Activated CD8-positive, alpha-beta memory T cell treated with anti-CD3 and anti-CD28 coated beads for 1 hour (primary cell): ENCODE results near the gene GAGE12J.
"Not testable (repeated sequence)": the region's sequence is repeated elsewhere in the genome, so short reads cannot be mapped to it uniquely, and the experiment has no call there.

Source experiments
- DNase-seq, 2 donors: peaks; one replicate each; pipeline ENCODE4 v3.0.0-alpha.2; 2020; ENCODE audit warnings: low read depth in 1 of 2; ENCODE audit errors: extremely low read depth in 1 of 2

The GAGE12J gene

DNA sequence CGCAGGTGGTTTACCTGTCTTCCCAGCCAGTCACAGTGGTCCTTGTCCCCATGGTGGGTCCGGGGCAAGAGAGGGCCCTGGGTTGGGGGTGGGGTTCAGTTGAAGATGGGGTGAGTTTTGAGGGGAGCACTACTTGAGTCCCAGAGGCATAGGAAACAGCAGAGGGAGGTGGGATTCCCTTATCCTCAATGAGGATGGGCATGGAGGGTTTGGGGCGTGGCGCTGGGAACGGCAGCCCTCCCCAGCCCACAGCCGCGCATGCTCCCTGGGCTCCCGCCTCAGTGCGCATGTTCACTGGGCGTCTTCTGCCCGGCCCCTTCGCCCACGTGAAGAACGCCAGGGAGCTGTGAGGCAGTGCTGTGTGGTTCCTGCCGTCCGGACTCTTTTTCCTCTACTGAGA lies at the start of gene GAGE12J:
Gene GAGE12J (plus strand): TSS at position 301 of the 400 bp plus-strand sequence. CDS start 1,157 bp downstream, outside the sequence.
- DNase-seq, result not testable (repeated sequence)

DNA sequence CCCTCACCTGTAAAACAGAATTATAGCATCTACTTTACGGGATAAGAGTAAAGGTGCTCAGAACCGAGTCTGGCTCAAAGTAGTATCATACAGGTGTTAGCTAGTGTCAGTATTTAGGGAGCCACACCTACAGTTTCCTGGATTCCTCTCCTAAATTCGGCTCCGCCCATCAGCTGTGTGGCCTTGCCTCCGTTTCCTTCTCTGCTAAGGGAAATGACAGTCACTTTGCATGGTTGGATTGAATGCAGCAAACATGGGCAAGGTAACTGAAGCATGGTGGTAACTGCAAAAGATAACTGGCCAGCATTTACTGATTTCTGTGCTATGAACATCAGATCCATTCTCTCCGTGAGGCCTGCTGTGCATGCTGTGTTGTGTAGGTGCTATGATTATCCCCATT lies 49.4 kb upstream of the GAGE12J start:
- DNase-seq, result no peak

DNA sequence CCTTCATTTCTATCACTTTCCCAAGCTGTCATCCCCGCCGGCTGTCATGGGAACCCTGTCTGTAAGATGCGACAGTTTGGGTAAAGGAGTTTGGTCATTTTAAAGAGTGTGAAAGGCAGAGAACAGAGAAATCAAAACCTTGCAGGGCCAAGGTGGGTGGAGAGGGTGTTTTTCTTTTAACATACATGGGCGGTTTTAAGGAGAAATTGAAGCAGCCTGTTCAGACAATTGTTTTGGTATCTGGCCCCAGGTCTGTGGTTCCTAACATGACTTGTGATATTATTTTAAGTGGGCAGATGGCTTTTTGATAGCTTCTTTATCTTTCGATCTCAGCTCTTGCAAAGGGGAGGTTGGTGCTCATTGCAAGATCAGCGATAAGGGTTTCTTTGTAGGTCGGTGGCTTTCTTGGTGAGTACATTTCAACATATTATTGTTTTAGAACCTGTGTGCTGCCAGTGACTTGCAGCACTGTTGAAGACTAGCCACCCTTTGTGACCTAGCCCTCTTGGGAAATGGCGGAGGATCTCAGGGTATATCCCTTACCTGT lies 48.6 kb upstream of the GAGE12J start:
- no peak for DNase-seq

DNA sequence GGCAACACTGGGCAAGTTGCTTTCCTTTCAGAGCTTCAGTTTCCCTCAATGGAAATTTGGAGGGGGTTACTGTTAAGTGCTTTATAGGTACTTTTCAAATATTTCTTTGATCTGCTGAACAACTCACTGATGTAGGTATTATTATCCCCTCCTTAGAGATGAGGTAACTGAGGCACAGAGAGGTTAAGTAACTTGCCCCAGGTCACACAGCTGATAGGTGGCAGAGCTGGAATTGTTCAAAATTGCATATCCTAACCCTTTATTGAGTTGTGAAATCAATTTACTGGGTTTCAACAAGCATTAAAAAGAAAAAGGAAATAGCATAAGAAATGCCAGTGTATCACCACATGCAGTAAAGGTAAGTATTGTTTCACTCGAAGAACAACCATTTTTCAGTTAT lies 45.6 kb upstream of the GAGE12J start:
- DNase-seq, result no peak

- DNase-seq, result no peak
Observed at GRCh38 chrX:49276671-49277534, 44.9 kb upstream of the GAGE12J start.

- DNase-seq, result no peak
Observed at GRCh38 chrX:49277535-49277830, 44.4 kb upstream of the GAGE12J start.

- no peak for DNase-seq
Observed at GRCh38 chrX:49278081-49278480, 43.8 kb upstream of the GAGE12J start.

GRCh38 chrX:49282647-49283011 lies 39.2 kb upstream of the GAGE12J start:
- DNase-seq, result no peak

DNA sequence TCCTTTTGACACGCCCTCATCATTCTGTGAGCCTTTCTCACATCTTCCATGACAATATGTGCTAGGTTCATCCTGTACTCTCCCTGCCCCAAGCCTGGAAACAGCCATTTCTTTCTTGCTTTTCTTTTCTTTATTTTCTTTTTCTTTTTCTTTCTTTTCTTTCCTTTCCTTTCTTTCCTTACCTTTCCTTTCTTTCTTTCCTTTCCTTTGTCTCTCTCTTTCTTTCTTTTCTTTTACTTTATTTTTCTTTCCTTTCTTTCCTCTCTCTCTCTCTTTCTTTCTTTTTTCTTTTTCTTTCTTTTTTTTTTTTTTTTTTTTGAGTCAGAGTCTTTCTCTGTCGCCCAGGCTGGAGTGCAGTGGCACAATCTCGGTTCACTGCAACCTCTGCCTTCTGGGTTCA lies 37.6 kb upstream of the GAGE12J start:
- DNase-seq, result no peak

DNA sequence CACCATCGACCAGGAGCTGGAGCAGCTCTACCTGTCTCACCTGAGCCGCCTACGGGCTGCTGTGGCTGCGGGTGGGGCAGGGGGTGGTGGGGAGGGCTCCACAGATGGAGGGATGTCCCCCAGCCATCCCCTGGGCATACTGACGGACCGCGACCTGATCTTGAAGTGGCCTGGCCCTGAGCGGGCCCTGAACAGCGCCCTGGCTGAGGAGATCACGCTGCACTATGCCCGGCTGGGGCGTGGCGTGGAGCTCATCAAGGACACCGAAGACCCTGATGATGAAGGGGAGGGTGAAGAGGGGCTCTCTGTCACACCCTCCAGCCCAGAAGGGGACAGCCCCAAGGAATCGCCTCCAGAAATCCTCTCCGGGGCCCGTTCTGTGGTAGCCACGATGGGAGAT lies 35.7 kb upstream of the GAGE12J start:
- DNase-seq, result no peak

DNA sequence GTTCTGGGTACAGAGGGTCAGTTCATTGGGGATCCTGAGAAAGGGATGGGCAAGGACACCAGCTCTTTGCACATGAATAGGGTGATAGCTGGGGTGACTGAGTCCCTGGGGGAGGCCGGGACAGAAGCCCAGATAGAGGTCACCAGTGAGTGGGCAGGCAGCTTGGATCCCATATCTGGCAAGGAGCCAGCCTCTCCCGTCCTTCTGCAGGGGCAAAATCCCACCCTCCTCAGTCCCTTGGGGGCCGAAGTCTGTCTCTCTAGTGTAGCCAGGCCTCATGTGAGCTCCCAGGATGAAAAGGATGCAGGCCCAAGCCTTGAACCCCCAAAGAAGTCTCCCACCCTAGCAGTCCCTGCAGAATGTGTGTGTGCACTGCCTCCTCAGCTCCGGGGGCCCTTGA lies 35.3 kb upstream of the GAGE12J start:
- DNase-seq, result no peak

DNA sequence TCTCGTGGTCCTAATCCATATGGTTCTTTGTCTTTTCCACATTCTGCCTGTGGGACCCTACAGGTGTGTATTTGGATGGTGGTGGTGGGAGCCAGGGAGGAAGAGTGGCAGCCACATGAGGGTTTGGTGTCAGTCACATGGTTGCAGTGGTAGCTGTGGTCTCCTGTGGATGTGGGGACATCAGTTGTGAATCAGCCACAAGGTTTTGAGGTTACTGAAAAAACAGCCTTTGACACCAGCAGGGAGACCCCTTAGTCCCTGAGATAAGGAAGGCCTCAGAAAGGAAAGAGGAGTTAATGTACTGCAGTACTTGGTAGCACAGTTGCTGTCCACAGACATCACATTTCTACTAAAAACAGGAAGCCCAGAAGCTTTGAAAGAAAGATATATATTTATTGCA lies 34.2 kb upstream of the GAGE12J start:
- no peak for DNase-seq

DNA sequence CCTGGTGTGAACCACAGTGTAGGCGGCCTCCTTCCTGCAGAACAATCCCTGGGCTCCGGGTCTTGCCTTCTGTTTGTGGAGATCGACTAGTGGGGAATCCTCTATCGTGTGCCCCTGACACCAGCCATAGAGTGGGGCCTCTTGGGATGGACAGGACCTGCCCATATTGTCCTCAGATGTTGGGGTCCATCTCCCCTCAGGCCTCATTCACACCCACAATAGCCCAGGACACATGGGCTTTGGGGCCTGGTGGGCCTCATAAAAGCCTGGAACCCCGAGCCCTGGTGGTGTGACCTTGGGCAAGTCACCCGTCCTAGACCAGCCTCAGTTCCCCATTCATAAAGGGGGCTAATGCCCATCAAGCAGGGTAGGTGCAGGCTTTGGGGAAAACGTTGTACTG lies 31.6 kb upstream of the GAGE12J start:
- DNase-seq, result no peak

GRCh38 chrX:49291615-49292337 lies 30.1 kb upstream of the GAGE12J start:
- peak in 1 of 2 donors; percentile 41 for DNase-seq

GRCh38 chrX:49292400-49293362 lies 29.2 kb upstream of the GAGE12J start:
- no peak for DNase-seq

- DNase-seq, result not testable (repeated sequence)
Observed at GRCh38 chrX:49299293-49299692, 22.5 kb upstream of the GAGE12J start.

- DNase-seq, result no peak
Observed at GRCh38 chrX:49300703-49301102, 21.1 kb upstream of the GAGE12J start.

DNA sequence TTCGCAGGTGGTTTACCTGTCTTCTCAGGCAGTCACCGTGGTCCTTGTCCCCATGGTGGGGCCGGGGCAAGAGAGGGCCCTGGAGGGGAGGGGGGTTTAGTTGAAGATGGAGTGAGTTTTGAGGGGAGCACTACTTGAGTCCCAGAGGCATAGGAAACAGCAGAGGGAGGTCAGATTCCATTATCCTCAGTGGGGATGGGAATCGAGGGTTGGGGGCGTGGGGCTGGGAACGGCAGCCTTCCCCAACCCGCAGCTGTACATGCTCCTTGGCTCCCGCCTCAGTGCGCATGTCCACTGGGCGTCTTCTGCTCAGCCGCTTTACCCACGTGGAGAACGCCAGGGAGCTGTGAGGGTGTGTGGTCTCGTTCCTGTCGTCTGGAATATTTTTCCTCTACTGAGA lies 18.5 kb upstream of the GAGE12J start, which contains the start of gene GAGE10:
Gene GAGE10 (plus strand): TSS at position 301 of the 400 bp plus-strand sequence. CDS start 1,214 bp downstream, outside the sequence.
- DNase-seq, result no peak

DNA sequence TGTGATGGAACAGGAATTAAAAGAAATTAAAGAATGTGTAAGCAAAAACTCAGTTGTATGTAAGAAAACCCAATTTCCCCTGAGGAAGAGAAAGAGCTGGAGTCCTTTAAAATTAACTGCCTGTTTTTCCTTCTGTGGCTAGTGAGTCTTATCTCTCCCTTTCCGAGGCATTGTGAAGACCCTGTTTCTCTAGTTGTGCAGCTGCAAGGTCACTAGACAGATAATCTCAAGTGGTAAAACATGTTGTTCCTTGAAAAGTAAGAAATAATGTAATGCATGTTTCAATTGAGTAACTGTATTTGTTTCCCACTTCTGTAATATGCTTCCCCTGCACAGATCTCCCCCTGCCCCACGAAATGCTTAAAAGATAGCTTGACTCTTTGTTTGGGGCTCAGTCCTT lies 14.1 kb upstream of the GAGE12J start:
- DNase-seq, result not testable (repeated sequence)

DNA sequence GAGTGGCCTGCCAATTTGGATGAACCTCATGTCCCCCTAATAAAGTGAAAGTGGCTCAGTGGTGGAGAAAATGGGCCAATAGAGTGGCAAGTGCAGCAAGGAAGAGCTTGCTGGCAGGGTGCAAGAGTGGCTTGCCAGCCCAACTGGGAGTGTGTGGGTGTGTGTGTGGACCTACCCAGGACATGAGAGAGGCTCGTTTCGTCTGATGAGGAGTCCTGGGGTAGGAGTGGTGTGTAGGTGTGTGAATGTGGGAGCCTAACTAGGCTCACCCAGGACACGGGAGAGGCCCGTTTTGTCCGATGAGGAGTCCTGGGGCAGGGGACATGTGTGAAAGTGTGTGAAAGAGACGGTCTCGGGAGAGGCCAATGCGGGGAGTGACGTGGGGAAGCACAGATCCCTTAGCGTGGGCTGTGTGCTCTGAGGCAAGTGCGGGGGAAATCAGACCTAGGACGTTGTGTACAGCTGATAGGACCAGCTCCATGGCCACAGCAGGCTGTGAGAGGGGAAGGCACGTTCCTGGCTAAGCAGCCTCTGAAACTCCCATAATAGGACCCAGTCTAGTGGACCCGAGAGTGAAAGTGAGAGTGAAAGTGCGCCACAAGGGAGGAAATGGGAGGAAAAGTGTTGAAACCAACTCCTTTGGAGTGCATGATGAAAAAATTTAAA lies 13.1 kb upstream of the GAGE12J start:
- no peak for DNase-seq
